Measurements from ENCODE around the gene VAT1L.

The VAT1L gene

DNA sequence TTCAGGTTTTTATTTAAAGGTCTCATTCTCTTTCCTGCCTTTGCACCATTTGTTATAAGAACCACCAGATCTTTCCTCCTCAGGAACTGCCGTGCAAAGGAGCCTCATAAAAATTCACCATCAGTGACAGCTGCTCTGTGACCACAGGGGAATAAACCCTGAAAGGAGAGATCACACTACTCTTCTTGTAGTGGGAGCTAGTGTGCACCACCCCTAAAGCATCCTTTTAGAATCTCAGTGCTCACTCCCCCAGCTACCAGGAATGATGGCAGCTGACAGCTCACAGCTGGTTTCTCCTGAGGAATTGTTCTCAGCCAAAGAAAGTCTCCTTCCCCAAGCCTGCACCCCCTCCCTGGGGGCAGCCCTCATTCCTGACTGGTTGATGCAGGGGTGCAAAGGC, 18.7 kb downstream of the VAT1L start:
- TF ChIP-seq, protein P1, sequence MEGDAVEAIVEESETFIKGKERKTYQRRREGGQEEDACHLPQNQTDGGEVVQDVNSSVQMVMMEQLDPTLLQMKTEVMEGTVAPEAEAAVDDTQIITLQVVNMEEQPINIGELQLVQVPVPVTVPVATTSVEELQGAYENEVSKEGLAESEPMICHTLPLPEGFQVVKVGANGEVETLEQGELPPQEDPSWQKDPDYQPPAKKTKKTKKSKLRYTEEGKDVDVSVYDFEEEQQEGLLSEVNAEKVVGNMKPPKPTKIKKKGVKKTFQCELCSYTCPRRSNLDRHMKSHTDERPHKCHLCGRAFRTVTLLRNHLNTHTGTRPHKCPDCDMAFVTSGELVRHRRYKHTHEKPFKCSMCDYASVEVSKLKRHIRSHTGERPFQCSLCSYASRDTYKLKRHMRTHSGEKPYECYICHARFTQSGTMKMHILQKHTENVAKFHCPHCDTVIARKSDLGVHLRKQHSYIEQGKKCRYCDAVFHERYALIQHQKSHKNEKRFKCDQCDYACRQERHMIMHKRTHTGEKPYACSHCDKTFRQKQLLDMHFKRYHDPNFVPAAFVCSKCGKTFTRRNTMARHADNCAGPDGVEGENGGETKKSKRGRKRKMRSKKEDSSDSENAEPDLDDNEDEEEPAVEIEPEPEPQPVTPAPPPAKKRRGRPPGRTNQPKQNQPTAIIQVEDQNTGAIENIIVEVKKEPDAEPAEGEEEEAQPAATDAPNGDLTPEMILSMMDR (IDR thresholded peaks at IDR 0.05) = no peak
- Histone ChIP-seq H3K27me3 (no peaks in the 10 kb centered on the region), H3K9me3 (no peaks in the 10 kb centered on the region), H3K4me1 (ENCODE audit: control insufficient read depth in 1 of 2, insufficient read depth in 1 of 2, low read depth in 1 of 2, low read length in 1 of 2) (no peaks in the 10 kb centered on the region), H3K4me3 (ENCODE audit: low read depth in 1 of 2, low read length in 1 of 2) (no peak overlapping the region), H3K27ac (no peak overlapping the region), H3K36me3 (no peaks in the 10 kb centered on the region)

DNA sequence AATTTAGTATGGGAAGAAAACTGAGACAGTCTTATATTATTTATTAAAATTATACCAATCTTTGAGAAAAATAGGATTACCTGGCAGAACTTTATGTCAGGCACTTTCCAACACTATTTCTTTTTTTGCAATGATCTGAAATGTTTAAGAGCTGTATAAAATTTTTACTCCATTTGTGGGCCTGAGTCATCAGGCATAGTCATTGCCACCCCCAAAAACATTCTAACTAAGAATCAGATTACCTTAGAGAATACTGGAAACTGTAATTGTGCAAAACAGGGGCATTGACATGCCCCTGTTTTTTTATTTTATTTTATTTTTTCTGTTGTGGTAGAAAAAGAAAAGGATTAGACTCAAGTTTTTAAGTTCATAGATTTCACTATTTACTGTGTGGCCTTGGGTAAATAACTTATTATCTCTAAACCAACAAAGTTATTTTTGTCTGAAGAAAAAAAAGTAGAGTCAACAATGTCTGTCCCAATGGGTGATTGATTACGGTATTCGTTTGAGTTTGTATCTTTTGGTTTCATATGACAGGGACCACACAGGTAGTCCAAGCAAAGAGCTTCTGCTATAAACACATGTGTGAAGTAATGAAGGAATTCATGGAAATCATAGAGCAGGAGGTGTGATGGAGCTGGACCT, 24.6 kb downstream of the VAT1L start:
- TF ChIP-seq, protein P1 (IDR thresholded peaks at IDR 0.05) = no peak
- Histone ChIP-seq H3K36me3 (no peaks in the 10 kb centered on the region), H3K4me1 (ENCODE audit: control insufficient read depth in 1 of 2, insufficient read depth in 1 of 2, low read depth in 1 of 2, low read length in 1 of 2) (no peaks in the 10 kb centered on the region), H3K27me3 (no peaks in the 10 kb centered on the region), H3K4me3 (ENCODE audit: low read depth in 1 of 2, low read length in 1 of 2) (no peak overlapping the region), H3K9me3 (no peaks in the 10 kb centered on the region), H3K27ac (no peak overlapping the region)

DNA sequence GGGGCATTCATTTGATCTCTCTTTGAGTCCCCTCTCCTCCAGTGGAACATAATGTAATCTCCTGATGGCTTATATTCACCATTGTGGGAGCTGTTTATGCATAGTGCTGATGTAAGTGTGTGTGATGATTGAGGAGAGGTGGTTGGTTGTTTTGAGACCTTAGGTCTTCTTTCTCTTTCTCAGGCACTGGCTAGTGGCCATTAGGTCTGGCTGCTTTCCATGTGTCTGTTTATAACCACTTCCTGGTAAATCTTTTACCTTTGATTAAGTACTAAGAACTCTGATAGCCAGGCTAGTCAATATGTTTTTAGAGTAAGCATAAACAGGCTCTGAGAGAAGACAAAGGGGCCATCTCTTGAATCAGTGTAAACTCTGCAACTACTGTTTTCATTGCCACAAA, 27.9 kb downstream of the VAT1L start:
- no peaks in the 10 kb centered on the region for H3K36me3 ChIP-seq
- no peak overlapping the region for H3K4me3 ChIP-seq (ENCODE audit: low read depth in 1 of 2, low read length in 1 of 2)
- no peaks in the 10 kb centered on the region for H3K4me1 ChIP-seq (ENCODE audit: control insufficient read depth in 1 of 2, insufficient read depth in 1 of 2, low read depth in 1 of 2, low read length in 1 of 2)
- TF ChIP-seq, protein P1 (IDR thresholded peaks at IDR 0.05) = no peak
- H3K27me3 ChIP-seq = no peaks in the 10 kb centered on the region
- no peaks in the 10 kb centered on the region for H3K9me3 ChIP-seq
- H3K27ac ChIP-seq = no peak overlapping the region

DNA sequence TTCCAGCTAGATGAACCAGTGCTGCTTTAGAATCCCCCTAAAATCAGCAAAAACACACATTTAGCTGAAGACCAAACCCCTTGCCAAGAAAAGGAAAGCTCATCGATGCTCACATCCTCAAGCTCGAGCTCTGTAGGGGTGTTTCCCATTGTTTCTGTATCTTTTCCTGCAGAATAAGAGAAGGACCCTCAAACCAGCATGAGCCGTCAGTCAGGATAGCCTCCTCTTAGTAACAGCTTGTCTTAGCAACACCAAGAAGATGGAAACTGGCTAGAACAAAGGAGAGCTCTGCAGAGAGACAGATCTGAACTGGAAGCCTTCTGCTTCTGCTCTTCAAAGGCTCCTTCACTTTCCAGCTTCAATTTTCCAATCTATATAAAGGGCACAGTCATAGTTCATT, 32.0 kb downstream of the VAT1L start:
- TF ChIP-seq, protein P1 (IDR thresholded peaks at IDR 0.05) = no peak
- Histone ChIP-seq H3K4me1 (ENCODE audit: control insufficient read depth in 1 of 2, insufficient read depth in 1 of 2, low read depth in 1 of 2, low read length in 1 of 2) (no peaks in the 10 kb centered on the region), H3K36me3 (no peaks in the 10 kb centered on the region), H3K27ac (no peak overlapping the region), H3K27me3 (no peaks in the 10 kb centered on the region), H3K9me3 (no peaks in the 10 kb centered on the region), H3K4me3 (ENCODE audit: low read depth in 1 of 2, low read length in 1 of 2) (no peak overlapping the region)

DNA sequence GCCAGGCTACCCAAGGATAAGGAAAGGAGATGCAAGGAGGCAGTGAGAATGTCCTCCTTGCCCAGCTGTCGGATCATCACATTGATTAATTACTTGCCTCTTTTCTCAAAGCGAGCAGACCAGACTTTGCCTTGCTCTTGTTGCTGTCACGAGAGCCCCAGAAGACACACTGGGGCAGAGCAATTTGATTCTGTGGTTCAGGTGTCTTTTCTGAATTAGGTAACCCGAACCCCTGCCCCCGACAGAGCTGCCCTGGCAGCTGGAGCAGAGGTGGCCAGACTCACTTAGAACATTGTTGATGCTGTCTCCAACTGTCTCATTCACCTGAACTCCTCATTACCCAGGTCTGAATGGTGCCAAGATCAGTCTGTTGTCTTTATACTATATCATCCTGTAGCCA, 34.3 kb downstream of the VAT1L start:
- TF ChIP-seq, protein P1 (IDR thresholded peaks at IDR 0.05) = no peak
- H3K4me3 ChIP-seq (ENCODE audit: low read depth in 1 of 2, low read length in 1 of 2) = no peak overlapping the region
- H3K36me3 ChIP-seq = no peaks in the 10 kb centered on the region
- no peaks in the 10 kb centered on the region for H3K9me3 ChIP-seq
- no peaks in the 10 kb centered on the region for H3K27me3 ChIP-seq
- H3K4me1 ChIP-seq (ENCODE audit: control insufficient read depth in 1 of 2, insufficient read depth in 1 of 2, low read depth in 1 of 2, low read length in 1 of 2) = no peaks in the 10 kb centered on the region
- H3K27ac ChIP-seq = no peak overlapping the region
